Smooth muscle cell of bladder (primary cell): ENCODE data around the gene NFAT5. TPM values are rescaled to one million over a fixed set of nuclear protein-coding genes. Genes with fewer than 3 reads are reported as not detected.

Experiments
- total RNA-seq: library from RNA; depleted of rRNA; stranded (reverse); fragments of >200 nt; gene quantifications from 2 replicates; pipeline ENCODE4 v1.2.3, GENCODE V29; 2014

The NFAT5 gene, protein sequence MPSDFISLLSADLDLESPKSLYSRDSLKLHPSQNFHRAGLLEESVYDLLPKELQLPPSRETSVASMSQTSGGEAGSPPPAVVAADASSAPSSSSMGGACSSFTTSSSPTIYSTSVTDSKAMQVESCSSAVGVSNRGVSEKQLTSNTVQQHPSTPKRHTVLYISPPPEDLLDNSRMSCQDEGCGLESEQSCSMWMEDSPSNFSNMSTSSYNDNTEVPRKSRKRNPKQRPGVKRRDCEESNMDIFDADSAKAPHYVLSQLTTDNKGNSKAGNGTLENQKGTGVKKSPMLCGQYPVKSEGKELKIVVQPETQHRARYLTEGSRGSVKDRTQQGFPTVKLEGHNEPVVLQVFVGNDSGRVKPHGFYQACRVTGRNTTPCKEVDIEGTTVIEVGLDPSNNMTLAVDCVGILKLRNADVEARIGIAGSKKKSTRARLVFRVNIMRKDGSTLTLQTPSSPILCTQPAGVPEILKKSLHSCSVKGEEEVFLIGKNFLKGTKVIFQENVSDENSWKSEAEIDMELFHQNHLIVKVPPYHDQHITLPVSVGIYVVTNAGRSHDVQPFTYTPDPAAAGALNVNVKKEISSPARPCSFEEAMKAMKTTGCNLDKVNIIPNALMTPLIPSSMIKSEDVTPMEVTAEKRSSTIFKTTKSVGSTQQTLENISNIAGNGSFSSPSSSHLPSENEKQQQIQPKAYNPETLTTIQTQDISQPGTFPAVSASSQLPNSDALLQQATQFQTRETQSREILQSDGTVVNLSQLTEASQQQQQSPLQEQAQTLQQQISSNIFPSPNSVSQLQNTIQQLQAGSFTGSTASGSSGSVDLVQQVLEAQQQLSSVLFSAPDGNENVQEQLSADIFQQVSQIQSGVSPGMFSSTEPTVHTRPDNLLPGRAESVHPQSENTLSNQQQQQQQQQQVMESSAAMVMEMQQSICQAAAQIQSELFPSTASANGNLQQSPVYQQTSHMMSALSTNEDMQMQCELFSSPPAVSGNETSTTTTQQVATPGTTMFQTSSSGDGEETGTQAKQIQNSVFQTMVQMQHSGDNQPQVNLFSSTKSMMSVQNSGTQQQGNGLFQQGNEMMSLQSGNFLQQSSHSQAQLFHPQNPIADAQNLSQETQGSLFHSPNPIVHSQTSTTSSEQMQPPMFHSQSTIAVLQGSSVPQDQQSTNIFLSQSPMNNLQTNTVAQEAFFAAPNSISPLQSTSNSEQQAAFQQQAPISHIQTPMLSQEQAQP (N-terminal part only)
- 12.9 and 13.9 TPM in 2 replicates for total RNA-seq

GRCh38 chr16:69565671-69566239 is at the start of gene NFAT5:
Gene NFAT5, plus strand, starts transcription at chr16:69565966. Its CDS starts 336 bp downstream, at chr16:69566302.

DNA sequence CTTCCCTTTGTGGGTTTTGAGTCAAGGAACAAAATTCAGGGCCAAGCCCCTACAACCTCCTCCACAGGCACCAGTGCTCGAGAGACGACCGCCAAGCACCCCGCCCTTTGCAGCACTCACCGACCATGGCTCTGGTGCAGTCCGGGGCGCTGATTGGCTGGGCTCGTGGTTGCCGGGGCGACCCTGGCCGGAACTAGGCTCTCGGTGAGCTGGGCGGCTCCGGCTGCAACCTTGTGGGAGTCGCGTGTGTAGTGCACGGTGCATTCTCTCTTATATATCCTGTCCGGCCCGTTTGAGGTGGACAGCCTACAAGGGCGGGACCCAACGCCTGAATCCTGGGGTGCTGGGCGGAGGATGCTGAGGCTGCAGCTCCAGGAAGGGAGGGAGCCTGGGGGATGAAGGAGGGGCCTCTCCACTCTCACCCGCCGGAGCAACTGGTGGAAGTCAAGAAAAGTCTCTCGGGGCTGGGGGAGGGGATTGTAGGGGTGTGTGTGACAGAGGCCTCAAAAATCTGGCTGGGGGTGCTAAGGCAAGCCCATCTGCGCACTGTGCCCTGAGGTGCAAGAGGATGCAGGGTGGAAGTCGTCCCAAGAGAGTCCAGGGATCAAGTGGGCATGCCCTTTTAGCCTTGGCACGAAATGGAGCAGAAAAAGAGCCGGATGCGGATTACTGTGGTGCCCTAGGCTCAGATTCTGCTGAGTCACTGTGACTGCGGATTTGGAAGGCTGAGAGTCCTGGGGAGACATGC is 160.7 kb downstream of the NFAT5 start, which contains the start of gene NQO1:
Gene NQO1 (minus strand): TSS at position 248 of the 748 bp plus-strand sequence. CDS start 121 bp downstream, at position 127.

Other genes with a start within 250 kb of the NFAT5 start
- 7.1 and 9.5 TPM in 2 replicates for gene PDF, start 235.4 kb upstream of the NFAT5 start, total RNA-seq
- 23.6 and 31.8 TPM in 2 replicates for gene COG8, start 226.4 kb upstream of the NFAT5 start, total RNA-seq
- gene NIP7, start 226.2 kb upstream of the NFAT5 start, total RNA-seq = 16.4 and 19.8 TPM in 2 replicates
- 0.28 TPM in 1 of 2 replicates, not detected in the other for gene TMED6, start 214.2 kb upstream of the NFAT5 start, total RNA-seq
- gene TERF2, start 180.0 kb upstream of the NFAT5 start, total RNA-seq = 10.7 and 12.1 TPM in 2 replicates
- 55.5 and 67.8 TPM in 2 replicates for gene CYB5B, start 141.3 kb upstream of the NFAT5 start, total RNA-seq
- 547 and 816 TPM in 2 replicates for gene NQO1, start 160.6 kb downstream of the NFAT5 start, total RNA-seq
- gene NOB1, start 189.0 kb downstream of the NFAT5 start, total RNA-seq = 20.2 and 21.8 TPM in 2 replicates
- 12.9 and 14.1 TPM in 2 replicates for gene WWP2, start 196.4 kb downstream of the NFAT5 start, total RNA-seq